HG03103 (cell line): ENCODE measurements around the gene ACSM2A.
"Not testable (repeated sequence)": the region's sequence is repeated elsewhere in the genome, so short reads cannot be mapped to it uniquely, and the experiment has no call there.

Experiments used
- ATAC-seq: cut with Tn5 transposase; IDR thresholded peaks from one replicate; pipeline ENCODE4 v1.9.1; 2021; ENCODE audit warnings: low read depth; ENCODE audit not compliant: unreplicated experiment

Gene ACSM2A

DNA sequence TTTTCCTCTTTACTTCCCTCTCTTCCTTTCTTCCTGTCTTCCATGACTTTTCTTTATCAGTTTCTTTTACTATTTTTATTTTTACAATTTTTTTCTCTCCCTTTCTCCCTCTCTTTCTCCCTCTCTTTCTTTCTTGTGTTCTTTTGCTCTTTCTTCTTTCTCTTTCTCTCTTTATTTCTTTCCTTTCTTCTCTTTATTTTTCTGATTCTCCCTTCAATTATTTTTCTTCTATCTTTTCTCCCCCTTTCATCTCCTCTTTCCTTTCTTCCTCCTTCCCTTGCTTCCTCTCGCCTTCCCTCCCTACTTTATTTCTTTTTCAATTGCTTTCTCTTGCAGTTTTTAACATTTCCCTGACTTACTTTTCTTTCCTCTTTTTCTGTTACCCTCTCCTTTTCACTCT is 85.3 kb downstream of the ACSM2A start:
- ATAC-seq = not testable (repeated sequence)
